Measurements from ENCODE around the gene RAD52. TPM values are rescaled to one million over a fixed set of nuclear protein-coding genes. Genes with fewer than 3 reads are reported as not detected.

The RAD52 gene
- 10 to 100 TPM in 2 of 4 donors, 1 to 10 TPM in 2; 6.7 to 12.8 (median 9.2) TPM for total RNA-seq
- polyA plus RNA-seq = 10 to 100 TPM in 1 of 3 donors, 1 to 10 TPM in 2; 5.9 to 14.4 (median 6.8) TPM
- long read RNA-seq, donor 1, partial matches to known transcripts = 0 of 2 reads
- long read RNA-seq, donor 1, other reads (novel, unspliced or antisense) = 1 of 2 reads
- long read RNA-seq, donor 2, partial matches to known transcripts = 0 of 8 reads
- long read RNA-seq, donor 2, other reads (novel, unspliced or antisense) = 5 of 8 reads

DNA sequence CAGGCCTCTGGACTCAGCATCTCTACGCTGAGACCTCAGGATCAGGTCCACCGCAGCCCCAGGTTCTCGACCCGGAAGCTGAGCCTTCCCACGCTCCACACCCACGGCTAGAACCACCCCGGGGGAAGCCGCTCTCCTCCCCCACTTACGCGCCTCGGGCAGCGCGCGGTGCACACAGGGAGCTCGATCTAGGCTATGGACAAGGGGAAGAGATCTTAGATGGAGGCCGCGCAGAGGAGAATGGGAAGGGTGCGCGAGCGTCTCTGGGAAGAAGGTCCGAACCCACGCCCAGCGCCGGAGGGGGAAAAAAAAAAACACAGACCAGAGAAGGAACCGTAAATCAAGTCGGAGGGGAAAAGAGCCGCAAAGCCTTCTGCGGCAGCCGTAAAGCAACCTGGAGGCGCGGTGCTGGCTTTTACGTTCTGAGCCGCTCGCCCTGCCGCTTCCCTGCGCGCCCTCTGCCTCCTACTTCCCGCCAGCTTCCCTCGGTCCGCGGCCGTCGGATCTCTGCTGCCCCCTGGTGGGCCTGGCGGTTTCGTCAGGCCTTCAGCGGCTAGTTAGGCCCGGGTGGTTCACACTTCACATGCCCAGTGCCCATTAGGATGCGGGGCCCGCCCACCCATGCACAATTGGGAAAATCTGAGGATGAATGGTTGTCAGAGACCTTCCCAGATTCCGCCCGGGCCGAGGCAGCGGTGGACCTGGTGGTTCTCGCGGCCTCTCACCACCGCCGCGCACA is at the start of gene RAD52:
Gene RAD52 (minus strand): TSS at position 242 of the 739 bp plus-strand sequence. CDS start 16,636 bp downstream, outside the sequence.
- DNase-seq (peak; percentile 98 to 99), ATAC-seq (peak; percentile 93 to 94 (median 94))
- H3K9me3 ChIP-seq = no peaks in the 10 kb centered on the region
- H3K4me3 ChIP-seq = peak within 1 kb of the TSS; percentile 95
- intact Hi-C loops (cut with DNase I) = loop anchor here (2.0 to 10.0 kb wide), 5 partner anchors 132 to 382 kb away; partner anchors contain the start of gene WNK1 (in 1 of the 2)
- TF ChIP-seq, protein P1, sequence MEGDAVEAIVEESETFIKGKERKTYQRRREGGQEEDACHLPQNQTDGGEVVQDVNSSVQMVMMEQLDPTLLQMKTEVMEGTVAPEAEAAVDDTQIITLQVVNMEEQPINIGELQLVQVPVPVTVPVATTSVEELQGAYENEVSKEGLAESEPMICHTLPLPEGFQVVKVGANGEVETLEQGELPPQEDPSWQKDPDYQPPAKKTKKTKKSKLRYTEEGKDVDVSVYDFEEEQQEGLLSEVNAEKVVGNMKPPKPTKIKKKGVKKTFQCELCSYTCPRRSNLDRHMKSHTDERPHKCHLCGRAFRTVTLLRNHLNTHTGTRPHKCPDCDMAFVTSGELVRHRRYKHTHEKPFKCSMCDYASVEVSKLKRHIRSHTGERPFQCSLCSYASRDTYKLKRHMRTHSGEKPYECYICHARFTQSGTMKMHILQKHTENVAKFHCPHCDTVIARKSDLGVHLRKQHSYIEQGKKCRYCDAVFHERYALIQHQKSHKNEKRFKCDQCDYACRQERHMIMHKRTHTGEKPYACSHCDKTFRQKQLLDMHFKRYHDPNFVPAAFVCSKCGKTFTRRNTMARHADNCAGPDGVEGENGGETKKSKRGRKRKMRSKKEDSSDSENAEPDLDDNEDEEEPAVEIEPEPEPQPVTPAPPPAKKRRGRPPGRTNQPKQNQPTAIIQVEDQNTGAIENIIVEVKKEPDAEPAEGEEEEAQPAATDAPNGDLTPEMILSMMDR (IDR thresholded peaks at IDR 0.05) = peak; percentile 99
- no peaks in the 10 kb centered on the region for H3K27me3 ChIP-seq (ENCODE audit: insufficient read depth in 3 of 3, low read length in 2 of 3)
- peaks cover 21% of the 10 kb centered on the region for H3K4me1 ChIP-seq
- no peaks in the 10 kb centered on the region for H3K36me3 ChIP-seq (ENCODE audit: insufficient read depth in 1 of 2, low read depth in 1 of 2)
- 0 to 1% (median 0%) methylated on average over 51 to 58 of the region's 58 CpGs for WGBS, 3 donors
- peak within 1 kb of the TSS; percentile 97 for H3K27ac ChIP-seq

DNA sequence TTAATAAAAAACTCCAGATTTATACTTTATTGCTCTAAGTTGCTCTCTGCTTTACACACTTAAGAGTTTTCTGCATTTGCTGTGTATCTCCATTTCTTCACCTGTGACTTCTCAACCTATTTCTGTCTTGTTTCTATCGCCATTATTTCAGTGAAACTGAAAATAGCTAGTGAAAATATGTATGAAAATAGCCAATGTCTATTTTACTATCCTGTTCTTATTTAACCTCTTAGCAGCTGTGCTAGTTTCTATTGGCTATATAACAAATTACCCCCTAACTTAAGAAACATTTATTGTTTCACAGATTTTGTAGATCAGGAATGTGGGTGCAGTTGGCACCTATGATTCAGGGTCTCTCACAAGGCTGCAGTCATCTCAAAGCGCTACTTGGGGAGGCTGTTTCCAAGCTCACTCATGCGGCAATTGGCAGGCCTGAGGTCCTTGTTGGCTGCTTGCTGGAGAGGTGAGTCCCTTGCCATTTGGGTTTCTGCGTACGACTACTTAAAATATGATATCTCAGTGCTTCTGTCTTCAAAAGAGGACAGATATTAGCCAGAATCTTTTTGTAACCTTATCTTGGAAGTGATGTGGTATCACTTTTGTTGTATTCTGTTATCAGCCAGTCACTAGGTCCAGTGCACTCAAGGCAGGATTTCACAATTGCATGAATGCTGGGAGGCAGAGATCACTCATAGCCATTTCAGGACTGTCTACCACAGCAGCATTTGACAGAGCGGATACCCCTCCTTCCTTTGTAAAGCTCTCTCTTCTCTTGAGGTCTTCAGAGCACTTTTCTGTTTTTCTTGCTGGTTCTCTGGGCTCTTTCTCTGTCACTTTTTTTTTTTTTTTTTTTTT is 48.8 kb upstream of the RAD52 start:
- peak; percentile 67 to 88 (median 82) for ATAC-seq
- Histone ChIP-seq H3K27me3 (ENCODE audit: insufficient read depth in 3 of 3, low read length in 2 of 3) (no peaks in the 10 kb centered on the region), H3K4me1 (peaks cover 18% of the 10 kb centered on the region), H3K4me3 (no peak overlapping the region), H3K36me3 (ENCODE audit: insufficient read depth in 1 of 2, low read depth in 1 of 2) (peaks cover 0 to 9% of the 10 kb centered on the region in 2 donors), H3K9me3 (no peaks in the 10 kb centered on the region), H3K27ac (peak overlapping the region; percentile 17)
- 61 to 80% (median 62%) methylated on average over 6 of the region's 6 CpGs for WGBS, 3 donors
- TF ChIP-seq, protein P1 (IDR thresholded peaks at IDR 0.05) = no peak
- intact Hi-C loops (cut with DNase I) = no loop called here
- DNase-seq = no peak

DNA sequence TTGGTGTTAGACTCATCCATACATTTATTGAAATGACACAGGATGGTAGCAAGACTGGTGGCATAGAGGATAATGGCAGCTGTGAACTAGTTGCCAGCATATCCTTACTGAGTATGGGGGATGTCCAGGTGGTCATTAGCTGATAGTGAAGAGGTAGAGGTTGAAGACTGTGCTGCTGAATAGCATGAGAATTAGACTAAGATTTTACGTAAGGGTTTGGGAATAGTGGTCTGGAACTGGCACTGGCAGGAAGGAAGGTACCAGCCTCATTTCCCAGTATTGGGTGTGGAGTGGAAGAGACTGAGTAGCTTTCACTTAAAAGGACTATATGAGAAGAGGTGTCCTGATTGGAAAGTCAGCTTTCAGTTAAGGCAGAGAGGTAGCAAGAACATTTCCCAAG is 48.0 kb upstream of the RAD52 start:
- Histone ChIP-seq H3K9me3 (no peaks in the 10 kb centered on the region), H3K36me3 (ENCODE audit: insufficient read depth in 1 of 2, low read depth in 1 of 2) (peaks cover 0 to 9% of the 10 kb centered on the region in 2 donors), H3K4me1 (peaks cover 24% of the 10 kb centered on the region), H3K27ac (peak overlapping the region; percentile 17), H3K4me3 (no peak overlapping the region), H3K27me3 (ENCODE audit: insufficient read depth in 3 of 3, low read length in 2 of 3) (no peaks in the 10 kb centered on the region)
- intact Hi-C loops (cut with DNase I) = no loop called here
- DNase-seq (no peak), ATAC-seq (no peak)
- TF ChIP-seq, protein P1 (IDR thresholded peaks at IDR 0.05) = no peak
- 78 to 93% (median 78%) methylated on average over 1 of the region's 1 CpG for WGBS, 3 donors

DNA sequence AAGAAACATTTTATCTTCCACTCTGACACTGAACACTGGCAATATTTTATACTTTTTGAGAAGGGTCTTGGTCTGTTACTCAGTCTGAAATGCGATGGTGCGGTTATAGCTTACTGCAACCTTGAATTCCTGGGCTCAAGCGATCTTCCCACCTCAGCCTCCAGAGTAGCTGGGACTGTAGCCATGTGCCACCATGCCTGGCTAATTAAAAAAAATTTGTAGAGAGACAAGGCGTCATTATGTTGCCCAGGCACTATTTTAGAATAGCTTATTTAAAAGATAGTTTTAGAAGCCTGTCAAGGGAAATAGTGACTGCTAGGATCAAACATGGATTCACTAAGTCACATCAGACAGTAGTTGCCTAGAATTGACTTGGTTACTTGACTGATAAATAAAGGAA is 47.4 kb upstream of the RAD52 start:
- Histone ChIP-seq H3K9me3 (no peaks in the 10 kb centered on the region), H3K27me3 (ENCODE audit: insufficient read depth in 3 of 3, low read length in 2 of 3) (no peaks in the 10 kb centered on the region), H3K36me3 (ENCODE audit: insufficient read depth in 1 of 2, low read depth in 1 of 2) (peaks cover 0 to 9% of the 10 kb centered on the region in 2 donors), H3K4me3 (no peak overlapping the region), H3K4me1 (peaks cover 30% of the 10 kb centered on the region), H3K27ac (no peak overlapping the region)
- DNase-seq (no peak), ATAC-seq (no peak)
- TF ChIP-seq, protein P1 (IDR thresholded peaks at IDR 0.05) = no peak
- WGBS, 3 donors = 83 to 89% (median 83%) methylated on average over 4 of the region's 4 CpGs
- intact Hi-C loops (cut with DNase I) = no loop called here
